ENCODE data around the gene POFUT1. TPM values are rescaled to one million over a fixed set of nuclear protein-coding genes. Genes with fewer than 3 reads are reported as not detected.

The POFUT1 gene
- total and polyA plus RNA-seq, 9 of the 15 experiments (the other 6 are each of a cell fraction or from before 2014, with no cell fraction given), result 3.5 to 44.7 (median 23.5) TPM

GRCh38 chr20:32231847-32232246, 24.2 kb downstream of the POFUT1 start (continued):
- TF ChIP-seq NFXL1 (CRISPR knock-in tag; IDR thresholded peaks at IDR 0.05), result no peak
- peak; percentile 96 for TF ChIP-seq C11orf30 (IDR thresholded peaks at IDR 0.05; ENCODE audit: low read depth)
- TF ChIP-seq ETV5 (CRISPR knock-in tag; IDR thresholded peaks at IDR 0.05; ENCODE audit: low read depth), result no peak
- no peak for TF ChIP-seq CCAR2 (IDR thresholded peaks at IDR 0.05; ENCODE audit: low read depth, low read length)
- TF ChIP-seq FOXP1 (CRISPR knock-in tag; IDR thresholded peaks at IDR 0.05), result no peak
- TF ChIP-seq ZFP91 (CRISPR knock-in tag; IDR thresholded peaks at IDR 0.05), result no peak
- TF ChIP-seq JUNB (CRISPR knock-in tag; conservative IDR thresholded peaks at IDR 0.05), result no peak
- TF ChIP-seq GATAD2B (IDR thresholded peaks at IDR 0.05; ENCODE audit: borderline replicate concordance), result no peak
- TF ChIP-seq CREB1 (IDR thresholded peaks at IDR 0.05), result no peak
- no peak for TF ChIP-seq CREB1 (CRISPR knock-in tag; IDR thresholded peaks at IDR 0.05)
- TF ChIP-seq ZMIZ1 (IDR thresholded peaks at IDR 0.05; ENCODE audit: low read depth in 2 of 2, low read length in 2 of 2), result no peak
- no peak for TF ChIP-seq TFAM (CRISPR knock-in tag; conservative IDR thresholded peaks at IDR 0.05)
- TF ChIP-seq SPI1 (IDR thresholded peaks at IDR 0.05; ENCODE audit: borderline replicate concordance, low read depth, low read length), result peak; percentile 44; the same call in 1 of the 2 replicates
- no peak for TF ChIP-seq MBD1 (CRISPR knock-in tag; IDR thresholded peaks at IDR 0.05)
- TF ChIP-seq ZNF175 (CRISPR knock-in tag; IDR thresholded peaks at IDR 0.05; ENCODE audit: low read depth), result no peak
- TF ChIP-seq ZNF445 (CRISPR knock-in tag; IDR thresholded peaks at IDR 0.05; ENCODE audit: low read depth), result no peak
- no peak for TF ChIP-seq BHLHE40 (IDR thresholded peaks at IDR 0.05; ENCODE audit: low read length)
- no peak for TF ChIP-seq ZKSCAN8 (CRISPR knock-in tag; IDR thresholded peaks at IDR 0.05)
- TF ChIP-seq HMGXB4 (CRISPR knock-in tag; IDR thresholded peaks at IDR 0.05), result no peak
- no peak for TF ChIP-seq NELFE (IDR thresholded peaks at IDR 0.05; ENCODE audit: insufficient read depth, insufficient read length)
- no peak for TF ChIP-seq SMARCA4 (IDR thresholded peaks at IDR 0.05)
- peak; percentile 97 for TF ChIP-seq ZNF316 (IDR thresholded peaks at IDR 0.05)
- TF ChIP-seq SRF (CRISPR knock-in tag; IDR thresholded peaks at IDR 0.05), result no peak

All from K562 (cell line).